Skeletal muscle cell (primary cell): ENCODE data around the gene PTPN13.
"Not testable (repeated sequence)": the region's sequence is repeated elsewhere in the genome, so short reads cannot be mapped to it uniquely, and the experiment has no call there.

Experiments used
- DNase-seq: peaks from one replicate; pipeline ENCODE4 v3.0.0-alpha.2; 2010; ENCODE audit warnings: low read depth
- H3K4me3 ChIP-seq: 2 replicates; pipeline ENCODE4 v1.5.1; 2011; ENCODE audit warnings: low read depth, mild to moderate bottlenecking, control low read depth, low read length, moderate library complexity

Gene PTPN13

GRCh38 chr4:86627462-86628135 lies 33.5 kb downstream of the PTPN13 start:
- no peak overlapping the region for H3K4me3 ChIP-seq
- no peak for DNase-seq

GRCh38 chr4:86630629-86631028 lies 36.5 kb downstream of the PTPN13 start:
- no peak for DNase-seq
- no peak overlapping the region for H3K4me3 ChIP-seq

GRCh38 chr4:86631166-86631565 lies 37.1 kb downstream of the PTPN13 start:
- DNase-seq = no peak
- no peak overlapping the region for H3K4me3 ChIP-seq

DNA sequence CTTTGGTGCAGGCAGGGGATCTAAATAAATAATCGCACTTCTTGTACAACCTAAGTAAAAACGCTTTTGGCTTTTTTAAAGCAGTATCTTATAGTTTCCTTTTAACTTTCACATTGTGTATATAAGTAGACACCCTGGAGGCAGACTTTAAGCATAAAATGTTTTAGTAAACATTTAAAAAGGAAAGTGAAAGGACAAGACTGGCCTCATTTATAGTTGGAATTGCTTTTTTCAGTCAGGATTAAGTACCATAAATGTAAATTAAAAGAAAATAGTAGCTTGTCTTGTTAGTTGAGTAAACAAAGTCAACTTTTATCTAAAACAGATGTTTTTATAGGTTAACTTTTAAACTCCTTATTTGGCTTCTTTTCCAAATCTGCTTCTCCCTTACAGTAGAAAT lies 39.7 kb downstream of the PTPN13 start:
- no peak for DNase-seq
- H3K4me3 ChIP-seq = no peak overlapping the region

DNA sequence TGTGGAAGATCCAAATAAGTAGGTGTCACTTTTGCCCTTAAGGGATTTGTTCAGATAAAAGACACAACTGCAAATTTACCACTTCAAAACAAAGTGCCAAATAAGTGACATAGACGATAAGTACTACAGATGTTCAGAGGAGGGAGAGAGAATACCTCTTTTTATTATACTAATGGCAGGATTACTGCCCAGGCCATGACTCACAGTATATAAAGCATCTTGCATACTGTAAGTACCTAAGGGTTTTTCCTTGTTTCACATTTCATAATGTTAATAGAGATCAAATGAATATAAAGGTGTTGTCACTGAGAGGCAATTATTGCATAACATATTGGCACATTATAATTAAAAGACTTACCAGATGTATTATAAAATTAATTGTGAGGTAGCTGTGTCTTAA lies 46.4 kb downstream of the PTPN13 start:
- H3K4me3 ChIP-seq = no peak overlapping the region
- no peak for DNase-seq

DNA sequence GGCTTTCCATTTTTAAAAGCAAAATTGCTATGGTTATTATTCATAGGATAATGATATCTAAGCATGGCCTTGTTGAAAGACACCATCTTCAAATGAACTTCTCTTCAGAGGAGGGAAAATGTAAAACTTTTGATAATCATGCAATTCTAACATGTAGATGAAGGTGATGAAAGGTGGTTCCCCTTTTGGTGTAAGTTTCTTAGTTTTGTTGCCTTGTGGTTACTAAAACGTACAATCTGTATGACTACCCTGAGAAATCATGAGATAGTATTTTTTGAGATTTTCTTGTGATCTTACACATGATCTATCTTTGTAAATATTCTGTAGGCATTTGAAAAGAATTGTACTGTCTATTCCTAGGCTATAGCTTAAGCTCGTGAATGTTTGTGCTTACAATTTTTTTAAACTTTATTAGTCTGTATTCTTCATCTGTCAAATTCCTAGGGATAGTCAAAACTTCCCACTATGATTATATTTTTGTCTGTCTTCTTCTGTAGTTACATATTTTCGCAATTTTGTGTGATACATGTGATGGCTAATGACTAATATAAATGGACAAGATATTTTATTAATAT lies 47.5 kb downstream of the PTPN13 start:
- DNase-seq = no peak
- H3K4me3 ChIP-seq = no peak overlapping the region

- no peak for DNase-seq
- H3K4me3 ChIP-seq = no peak overlapping the region
Measured at GRCh38 chr4:86644892-86645291, 50.8 kb downstream of the PTPN13 start.

- no peak for DNase-seq
- H3K4me3 ChIP-seq = no peak overlapping the region
Measured at GRCh38 chr4:86652332-86652932, 58.3 kb downstream of the PTPN13 start.

DNA sequence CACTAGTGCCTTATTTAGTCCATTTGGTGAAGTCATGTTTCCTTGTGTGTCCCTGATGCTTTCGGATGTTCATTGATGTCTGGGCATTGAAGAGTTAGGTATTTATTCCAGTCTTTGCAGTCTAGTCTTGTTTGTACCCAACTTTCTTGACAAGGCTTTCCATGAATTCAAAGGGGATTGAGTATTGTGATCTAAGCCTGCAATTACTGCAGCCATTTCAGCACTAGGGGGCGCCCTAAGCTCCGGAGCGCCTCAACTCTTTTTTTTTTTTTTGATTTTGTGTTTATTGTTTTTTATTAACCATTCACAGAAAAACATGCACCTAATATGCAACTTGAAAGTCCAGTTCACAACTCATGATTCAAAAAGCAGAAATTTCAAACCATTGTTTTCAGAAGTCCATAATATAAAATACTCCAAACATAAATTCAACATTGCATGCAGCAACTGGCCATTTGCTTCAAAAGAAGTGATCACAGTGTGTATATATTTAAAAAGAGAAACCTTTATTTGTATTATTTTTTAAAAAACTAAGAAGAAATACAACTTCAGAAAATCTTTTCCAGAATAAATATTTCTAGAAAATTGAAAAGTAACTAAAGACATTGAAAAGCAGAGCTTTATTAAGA lies 59.2 kb downstream of the PTPN13 start:
- DNase-seq = no peak
- no peak overlapping the region for H3K4me3 ChIP-seq

DNA sequence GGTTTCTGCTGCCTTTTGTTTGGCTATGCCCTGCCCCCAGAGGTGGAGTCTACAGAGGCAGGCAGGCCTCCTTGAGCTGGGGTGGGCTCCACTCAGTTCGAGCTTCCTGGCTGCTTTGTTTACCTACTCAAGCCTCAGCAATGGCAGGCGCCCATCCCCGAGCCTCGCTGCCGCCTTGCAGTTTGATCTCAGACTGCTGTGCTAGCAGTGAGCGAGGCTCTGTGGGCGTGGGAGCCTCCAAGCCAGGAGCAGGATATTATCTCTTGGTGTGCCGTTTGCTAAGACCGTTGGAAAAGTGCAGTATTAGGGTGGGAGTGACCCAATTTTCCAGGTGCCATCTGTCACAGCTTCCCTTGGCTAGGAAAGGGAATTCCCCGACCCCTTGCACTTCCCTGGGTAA lies 62.7 kb downstream of the PTPN13 start:
- not testable (repeated sequence) for DNase-seq, H3K4me3 ChIP-seq

DNA sequence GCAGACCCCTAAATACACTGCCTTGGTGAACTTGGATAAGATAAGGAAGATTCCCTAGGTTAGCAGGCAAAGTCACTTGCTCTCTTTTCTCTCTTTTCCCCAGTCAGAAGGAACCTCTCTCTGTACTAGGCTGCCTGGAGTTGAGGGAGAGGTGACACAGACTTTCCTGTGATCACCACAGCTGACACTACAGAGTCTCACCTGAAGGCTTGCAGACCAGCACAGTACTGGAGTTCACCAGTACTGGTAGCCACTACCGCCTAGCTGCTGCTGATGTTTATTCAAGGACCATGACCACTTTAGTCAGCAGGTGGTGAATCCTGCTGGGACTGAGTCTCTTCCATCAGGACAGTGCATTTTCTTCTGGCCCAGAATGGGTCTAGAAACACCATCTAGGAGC lies 63.3 kb downstream of the PTPN13 start:
- DNase-seq = no peak
- H3K4me3 ChIP-seq = no peak overlapping the region

DNA sequence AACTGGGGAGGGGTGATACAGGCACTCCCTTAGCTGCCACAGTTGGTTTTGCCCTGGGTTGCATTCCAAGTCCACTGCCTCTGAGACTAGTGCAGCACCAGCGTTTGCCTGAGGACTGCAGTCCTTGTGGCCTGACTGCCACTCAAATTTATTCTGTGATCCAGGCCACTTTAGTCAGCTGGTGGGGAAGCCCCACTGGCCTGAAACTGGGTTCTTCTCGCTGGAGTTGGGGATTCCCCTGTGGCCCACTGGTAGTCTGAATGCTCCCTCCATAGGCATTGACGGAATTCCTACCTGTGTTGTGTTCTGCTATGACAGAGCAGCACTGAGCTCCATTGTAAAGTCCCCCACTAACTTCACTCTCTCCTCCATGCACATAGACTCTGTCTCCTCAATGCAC lies 63.8 kb downstream of the PTPN13 start:
- DNase-seq = no peak
- H3K4me3 ChIP-seq = no peak overlapping the region

GRCh38 chr4:86660401-86660800 lies 66.3 kb downstream of the PTPN13 start:
- no peak for DNase-seq
- no peak overlapping the region for H3K4me3 ChIP-seq

DNA sequence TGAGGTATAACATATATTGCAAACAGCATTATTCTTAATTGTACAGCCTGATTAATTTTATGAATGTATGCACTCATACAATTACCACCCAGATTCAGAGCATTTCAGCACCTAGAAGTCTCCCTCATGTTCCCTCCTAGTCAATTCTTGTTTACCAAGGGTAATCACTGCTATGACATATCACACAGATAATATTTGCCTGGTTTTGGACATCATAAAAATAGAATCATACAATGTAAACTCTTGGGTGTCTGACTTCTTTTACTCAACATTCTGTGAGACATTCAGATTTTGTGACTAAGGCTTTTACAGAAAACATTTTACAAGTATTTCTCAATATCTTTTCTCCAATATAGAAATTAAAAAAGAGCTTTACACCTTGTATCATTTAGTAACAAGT lies 66.9 kb downstream of the PTPN13 start:
- H3K4me3 ChIP-seq = no peak overlapping the region
- DNase-seq = no peak

- no peak for DNase-seq
Measured at GRCh38 chr4:86661418-86661817, 67.3 kb downstream of the PTPN13 start.

DNA sequence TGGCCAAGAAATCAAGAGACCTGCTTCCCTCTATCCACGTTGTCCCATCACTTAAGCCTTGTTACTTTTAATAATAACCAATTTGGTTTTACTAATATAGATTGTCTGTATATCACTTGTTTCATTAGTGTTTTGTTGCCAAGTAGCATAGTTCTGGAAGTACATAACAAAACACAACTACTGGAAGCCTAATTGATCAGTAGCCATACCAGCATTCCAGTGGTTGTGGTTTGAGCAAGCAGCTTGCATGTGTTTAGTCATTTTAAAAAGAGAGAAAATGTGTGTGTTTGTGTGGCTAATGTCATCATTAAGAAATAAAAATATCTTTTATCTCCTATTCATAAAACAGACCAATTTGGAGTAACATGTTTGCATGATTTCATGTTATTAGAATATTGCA lies 70.8 kb downstream of the PTPN13 start:
- peak; percentile 52 for DNase-seq

More at GRCh38 chr4:86661418-86661817, 67.3 kb downstream of the PTPN13 start:
- H3K4me3 ChIP-seq = no peak overlapping the region

GRCh38 chr4:86670298-86670697 lies 76.2 kb downstream of the PTPN13 start:
- DNase-seq = no peak
- H3K4me3 ChIP-seq = no peak overlapping the region

More for the DNA sequence above, 70.8 kb downstream of the PTPN13 start:
- H3K4me3 ChIP-seq = no peak overlapping the region

DNA sequence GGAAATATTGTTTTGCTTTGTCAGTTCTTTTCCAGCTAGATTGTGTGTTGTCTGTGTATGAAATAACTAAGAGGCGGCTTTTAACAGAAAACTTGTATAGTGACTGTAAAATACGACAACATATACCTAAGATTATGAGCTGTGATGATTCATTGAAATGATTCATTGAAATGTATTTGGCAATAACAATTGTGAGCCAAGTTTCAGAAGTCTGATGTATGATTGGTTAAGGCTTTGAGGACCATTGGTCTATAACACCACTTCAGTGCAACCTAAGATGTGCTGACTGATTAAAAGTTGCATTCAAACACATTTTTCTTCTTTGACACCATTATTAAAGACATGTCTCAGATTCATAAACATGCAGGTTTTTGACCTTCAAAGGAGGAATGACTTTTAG lies 76.6 kb downstream of the PTPN13 start:
- no peak overlapping the region for H3K4me3 ChIP-seq
- peak; percentile 62 for DNase-seq

- no peak for DNase-seq
- no peak overlapping the region for H3K4me3 ChIP-seq
Measured at GRCh38 chr4:86675548-86675947, 81.4 kb downstream of the PTPN13 start.

DNA sequence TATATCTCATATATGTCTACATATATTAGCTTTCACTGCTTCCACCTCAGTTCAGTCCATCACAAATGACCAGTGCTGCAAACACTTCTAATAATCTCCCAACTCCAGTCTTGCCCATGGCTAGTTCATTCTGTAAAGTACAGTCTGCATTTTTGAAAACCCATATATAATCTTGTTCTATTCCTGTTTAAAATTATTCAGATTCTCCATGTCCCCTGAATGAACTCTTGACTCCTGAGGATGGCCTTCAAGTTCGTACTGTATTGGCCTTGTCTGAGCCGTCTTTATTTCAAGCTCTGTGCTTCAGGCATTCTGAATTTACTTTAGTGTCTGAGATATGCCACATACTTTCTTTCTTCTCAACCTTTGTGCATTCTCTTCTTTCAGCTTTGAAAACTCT lies 84.7 kb downstream of the PTPN13 start:
- no peak overlapping the region for H3K4me3 ChIP-seq
- no peak for DNase-seq

- no peak overlapping the region for H3K4me3 ChIP-seq
- DNase-seq = no peak
Measured at GRCh38 chr4:86679441-86679840, 85.3 kb downstream of the PTPN13 start.
